HepG2 (cell line): Measurements from ENCODE around the gene SLC16A5. TPM values are rescaled to one million over a fixed set of nuclear protein-coding genes. Genes with fewer than 3 reads are reported as not detected.

Experiments used
- BHLHE40 ChIP-seq: IDR thresholded peaks from 2 replicates; pipeline ENCODE4 v1.6.1; 2011; ENCODE audit warnings: low read length, improper control_type of control experiment
- DMAP1 ChIP-seq: IDR thresholded peaks from 2 replicates; pipeline ENCODE4 v1.6.1; 2016
- ETS1 ChIP-seq: sonication (generic); formaldehyde crosslinking; IDR thresholded peaks from 2 replicates; pipeline ENCODE4 v1.4.0; 2020; ENCODE audit warnings: missing genetic modification reagents
- TBP ChIP-seq: sonication (generic); formaldehyde crosslinking; IDR thresholded peaks from 2 replicates; pipeline ENCODE4 v1.5.0; 2020; ENCODE audit warnings: missing genetic modification reagents
- ZBTB40 ChIP-seq, 2 experiments: fragments of 450-650 bp in 1 of 2; sonication (generic) in 1 of 2; formaldehyde crosslinking in 1 of 2; IDR thresholded peaks; 2 replicates each; pipeline versions ENCODE4 v1.6.1 to v1.8.0; 2016 to 2022; ENCODE audit warnings: antibody characterized with exemption in 1 of 2, mild to moderate bottlenecking in 1 of 2, missing genetic modification reagents in 1 of 2
- ZFP36 ChIP-seq: fragments of 150-350 bp; IDR thresholded peaks from 2 replicates; pipeline ENCODE4 v1.6.1; 2018; ENCODE audit warnings: borderline replicate concordance, low read length, low read depth; ENCODE audit not compliant: partially characterized antibody
- ZKSCAN8 ChIP-seq: IDR thresholded peaks from 2 replicates; pipeline ENCODE4 v1.6.1; 2016; ENCODE audit warnings: borderline replicate concordance, missing genetic modification reagents, missing compliant biosample characterization
- ZNF17 ChIP-seq: sonication (generic); formaldehyde crosslinking; IDR thresholded peaks from 2 replicates; pipeline ENCODE4 v1.5.0; 2020; ENCODE audit warnings: mild to moderate bottlenecking, missing genetic modification reagents
- polyA plus RNA-seq, 8 experiments: library from polyadenylated mRNA; depleted of rRNA in 3 of 8; stranded (reverse) in 7 of 8; unstranded in 1 of 8; fragments of >200 nt; fragmentation: Illumina TruSeq in 4 of 8; extraction: Trizol in 4 of 8; gene quantifications; 2 replicates each; pipeline versions ENCODE4 v1.2.1 to v1.2.3, GENCODE V29; 2011 to 2016; ENCODE audit warnings: low read depth in 4 of 8, missing spikeins in 1 of 8, mixed read lengths in 1 of 8; ENCODE audit not compliant: insufficient read depth in 1 of 8
- total RNA-seq, 5 experiments: library from RNA; depleted of rRNA; stranded (reverse); fragments of >200 nt; fragmentation: Illumina TruSeq; extraction: Trizol; gene quantifications; 2 replicates each; pipeline ENCODE4 v1.2.3, GENCODE V29; 2016; ENCODE audit warnings: low read depth in 1 of 5
- TF ChIP-seq, protein P1 (sequence below): sonication (generic); formaldehyde crosslinking; IDR thresholded peaks from 2 replicates; pipeline ENCODE4 v1.4.0; 2020; ENCODE audit warnings: missing genetic modification reagents
- TF ChIP-seq, protein P2 (sequence below): sonication (generic); formaldehyde crosslinking; IDR thresholded peaks from 2 replicates; pipeline ENCODE4 v1.4.0; 2020; ENCODE audit warnings: missing genetic modification reagents, borderline replicate concordance

Gene SLC16A5
- total and polyA plus RNA-seq, 2 of the 13 experiments (the other 11 are each of a cell fraction or from before 2014, with no cell fraction given) = 0.69 to 5.6 TPM

- no peak; the same call in 1 of the 2 replicates for TF ChIP-seq TBP
- no peak; the same call in 1 of the 2 replicates for TF ChIP-seq DMAP1 (CRISPR knock-in tag)
- no peak for TF ChIP-seq ZBTB40 (IDR thresholded peaks at IDR 0.05)
- 0 out of 2 replicates have a peak, but pooled peaks have one; percentile 63 for TF ChIP-seq ZBTB40 (CRISPR knock-in tag; IDR thresholded peaks at IDR 0.05)
- TF ChIP-seq, protein P1, sequence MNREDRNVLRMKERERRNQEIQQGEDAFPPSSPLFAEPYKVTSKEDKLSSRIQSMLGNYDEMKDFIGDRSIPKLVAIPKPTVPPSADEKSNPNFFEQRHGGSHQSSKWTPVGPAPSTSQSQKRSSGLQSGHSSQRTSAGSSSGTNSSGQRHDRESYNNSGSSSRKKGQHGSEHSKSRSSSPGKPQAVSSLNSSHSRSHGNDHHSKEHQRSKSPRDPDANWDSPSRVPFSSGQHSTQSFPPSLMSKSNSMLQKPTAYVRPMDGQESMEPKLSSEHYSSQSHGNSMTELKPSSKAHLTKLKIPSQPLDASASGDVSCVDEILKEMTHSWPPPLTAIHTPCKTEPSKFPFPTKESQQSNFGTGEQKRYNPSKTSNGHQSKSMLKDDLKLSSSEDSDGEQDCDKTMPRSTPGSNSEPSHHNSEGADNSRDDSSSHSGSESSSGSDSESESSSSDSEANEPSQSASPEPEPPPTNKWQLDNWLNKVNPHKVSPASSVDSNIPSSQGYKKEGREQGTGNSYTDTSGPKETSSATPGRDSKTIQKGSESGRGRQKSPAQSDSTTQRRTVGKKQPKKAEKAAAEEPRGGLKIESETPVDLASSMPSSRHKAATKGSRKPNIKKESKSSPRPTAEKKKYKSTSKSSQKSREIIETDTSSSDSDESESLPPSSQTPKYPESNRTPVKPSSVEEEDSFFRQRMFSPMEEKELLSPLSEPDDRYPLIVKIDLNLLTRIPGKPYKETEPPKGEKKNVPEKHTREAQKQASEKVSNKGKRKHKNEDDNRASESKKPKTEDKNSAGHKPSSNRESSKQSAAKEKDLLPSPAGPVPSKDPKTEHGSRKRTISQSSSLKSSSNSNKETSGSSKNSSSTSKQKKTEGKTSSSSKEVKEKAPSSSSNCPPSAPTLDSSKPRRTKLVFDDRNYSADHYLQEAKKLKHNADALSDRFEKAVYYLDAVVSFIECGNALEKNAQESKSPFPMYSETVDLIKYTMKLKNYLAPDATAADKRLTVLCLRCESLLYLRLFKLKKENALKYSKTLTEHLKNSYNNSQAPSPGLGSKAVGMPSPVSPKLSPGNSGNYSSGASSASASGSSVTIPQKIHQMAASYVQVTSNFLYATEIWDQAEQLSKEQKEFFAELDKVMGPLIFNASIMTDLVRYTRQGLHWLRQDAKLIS (CRISPR knock-in tag) = no peak
- TF ChIP-seq ZFP36 = no peak
- TF ChIP-seq BHLHE40 = no peak
- TF ChIP-seq, protein P2, sequence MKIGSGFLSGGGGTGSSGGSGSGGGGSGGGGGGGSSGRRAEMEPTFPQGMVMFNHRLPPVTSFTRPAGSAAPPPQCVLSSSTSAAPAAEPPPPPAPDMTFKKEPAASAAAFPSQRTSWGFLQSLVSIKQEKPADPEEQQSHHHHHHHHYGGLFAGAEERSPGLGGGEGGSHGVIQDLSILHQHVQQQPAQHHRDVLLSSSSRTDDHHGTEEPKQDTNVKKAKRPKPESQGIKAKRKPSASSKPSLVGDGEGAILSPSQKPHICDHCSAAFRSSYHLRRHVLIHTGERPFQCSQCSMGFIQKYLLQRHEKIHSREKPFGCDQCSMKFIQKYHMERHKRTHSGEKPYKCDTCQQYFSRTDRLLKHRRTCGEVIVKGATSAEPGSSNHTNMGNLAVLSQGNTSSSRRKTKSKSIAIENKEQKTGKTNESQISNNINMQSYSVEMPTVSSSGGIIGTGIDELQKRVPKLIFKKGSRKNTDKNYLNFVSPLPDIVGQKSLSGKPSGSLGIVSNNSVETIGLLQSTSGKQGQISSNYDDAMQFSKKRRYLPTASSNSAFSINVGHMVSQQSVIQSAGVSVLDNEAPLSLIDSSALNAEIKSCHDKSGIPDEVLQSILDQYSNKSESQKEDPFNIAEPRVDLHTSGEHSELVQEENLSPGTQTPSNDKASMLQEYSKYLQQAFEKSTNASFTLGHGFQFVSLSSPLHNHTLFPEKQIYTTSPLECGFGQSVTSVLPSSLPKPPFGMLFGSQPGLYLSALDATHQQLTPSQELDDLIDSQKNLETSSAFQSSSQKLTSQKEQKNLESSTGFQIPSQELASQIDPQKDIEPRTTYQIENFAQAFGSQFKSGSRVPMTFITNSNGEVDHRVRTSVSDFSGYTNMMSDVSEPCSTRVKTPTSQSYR = no peak
- no peak for TF ChIP-seq ZKSCAN8 (CRISPR knock-in tag)
- TF ChIP-seq ETS1 (CRISPR knock-in tag) = peak; percentile 86; the same call in 1 of the 2 replicates
- TF ChIP-seq ZNF17 (CRISPR knock-in tag) = no peak
These were observed 21.9 kb downstream of the SLC16A5 start, which contains the start of gene ARMC7 (continued) for GRCh38 chr17:75109407-75110233.
